Subcutaneous abdominal adipose tissue (tissue), 5 donors: ENCODE results near the gene KIF7.

Source experiments
- H3K27ac ChIP-seq: one replicate; pipeline ENCODE4 v1.7.0; 2013; ENCODE audit warnings: low read depth, mild to moderate bottlenecking, inconsistent platforms, low read length, moderate library complexity
- H3K27me3 ChIP-seq, 5 donors: one replicate each; pipeline ENCODE4 v1.7.0; 2013; ENCODE audit warnings: low read length in 5 of 5, inconsistent platforms in 1 of 5; ENCODE audit not compliant: control insufficient read depth in 5 of 5, insufficient read depth in 4 of 5
- H3K36me3 ChIP-seq, 5 donors: one replicate each; pipeline ENCODE4 v1.7.0; 2013; ENCODE audit warnings: low read length in 5 of 5; ENCODE audit not compliant: control insufficient read depth in 5 of 5, insufficient read depth in 5 of 5
- H3K4me1 ChIP-seq, 5 donors: one replicate each; pipeline ENCODE4 v1.7.0; 2013; ENCODE audit warnings: low read length in 5 of 5, mild to moderate bottlenecking in 3 of 5, moderate library complexity in 1 of 5; ENCODE audit not compliant: control insufficient read depth in 5 of 5, insufficient read depth in 5 of 5
- H3K4me3 ChIP-seq, 5 donors: one replicate each; pipeline ENCODE4 v1.7.0; 2013; ENCODE audit warnings: low read length in 5 of 5, low read depth in 1 of 5
- H3K9ac ChIP-seq, 5 donors: one replicate each; pipeline ENCODE4 v1.7.0; 2013; ENCODE audit warnings: low read length in 5 of 5, mild to moderate bottlenecking in 4 of 5, moderate library complexity in 3 of 5
- H3K9me3 ChIP-seq, 5 donors: one replicate each; pipeline ENCODE4 v1.7.0; 2013; ENCODE audit warnings: low read length in 5 of 5; ENCODE audit not compliant: control insufficient read depth in 5 of 5
- donor health status: healthy.
- donor health status: healthy.
- donor health status: healthy.
- donor health status: healthy.
- donor health status: healthy.

KIF7 gene

DNA sequence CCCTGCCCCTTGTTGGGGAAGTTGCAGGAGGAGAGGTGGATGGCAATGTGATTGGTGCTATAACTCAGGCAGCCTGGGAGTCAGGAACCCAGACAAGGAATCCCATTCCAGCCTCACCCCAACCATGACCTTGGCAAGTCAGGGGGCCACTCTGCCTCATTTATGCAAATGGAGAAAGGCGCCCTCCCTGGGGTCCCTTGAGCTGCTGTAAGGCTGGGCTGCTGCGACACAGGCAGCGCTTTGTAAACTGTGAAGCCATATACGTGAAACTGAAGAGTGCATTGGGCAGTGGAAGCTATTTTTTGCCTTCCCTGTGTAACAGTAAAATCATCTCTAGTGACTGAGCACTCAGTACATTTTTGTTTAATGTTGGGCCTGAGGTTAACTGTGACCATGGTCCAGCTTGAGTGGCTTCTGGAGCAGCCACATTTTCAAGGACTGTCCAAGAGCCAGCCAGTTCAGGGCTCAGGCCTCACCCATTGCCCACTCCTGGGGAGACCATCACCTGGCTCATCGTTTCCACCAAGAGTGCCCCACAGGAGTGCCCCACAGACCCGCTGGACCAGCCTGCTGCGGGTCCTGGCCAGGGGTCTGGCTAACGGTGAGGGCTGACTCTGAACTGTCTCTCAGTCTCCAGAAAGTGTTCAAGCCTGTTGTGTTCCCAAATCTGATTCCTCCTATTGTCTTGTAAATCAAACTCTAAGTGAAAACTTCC, 27.9 kb downstream of the KIF7 start:
- H3K9me3 ChIP-seq = no peaks in the 10 kb centered on the region
- H3K36me3 ChIP-seq = peaks cover 4 to 68% (median 52%) of the 10 kb centered on the region in 5 donors

DNA sequence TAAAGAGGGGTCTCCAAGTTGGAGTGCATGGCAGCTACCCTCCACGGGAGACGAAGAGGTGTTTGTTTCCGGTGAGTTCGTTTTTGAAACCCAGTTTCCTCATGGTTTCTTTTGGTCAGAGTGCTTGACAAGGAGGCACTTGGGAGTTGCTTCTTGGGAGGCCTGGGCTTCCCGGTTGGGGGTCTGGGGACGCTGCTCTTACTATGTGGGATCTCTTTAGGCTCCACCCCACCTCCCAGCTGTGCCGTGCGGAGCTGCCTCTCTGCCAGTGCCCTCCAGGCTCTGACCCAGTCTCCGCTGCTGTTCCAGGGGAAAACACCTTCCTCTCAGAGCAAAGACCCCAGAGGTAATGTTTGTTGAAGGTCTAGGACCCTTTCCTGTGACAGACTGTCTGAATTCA, 29.6 kb downstream of the KIF7 start:
- Histone ChIP-seq H3K4me3 (no peak overlapping the region), H3K9me3 (no peaks in the 10 kb centered on the region), H3K27ac (no peak overlapping the region), H3K36me3 (peaks cover 0 to 51% (median 35%) of the 10 kb centered on the region in 5 donors), H3K27me3 (no peaks in the 10 kb centered on the region), H3K9ac (no peak overlapping the region), H3K4me1 (no peaks in the 10 kb centered on the region)

More for the DNA sequence above, 27.9 kb downstream of the KIF7 start:
- Histone ChIP-seq H3K27ac (no peak overlapping the region), H3K9ac (no peak overlapping the region), H3K27me3 (no peaks in the 10 kb centered on the region), H3K4me1 (no peaks in the 10 kb centered on the region), H3K4me3 (no peak overlapping the region)

DNA sequence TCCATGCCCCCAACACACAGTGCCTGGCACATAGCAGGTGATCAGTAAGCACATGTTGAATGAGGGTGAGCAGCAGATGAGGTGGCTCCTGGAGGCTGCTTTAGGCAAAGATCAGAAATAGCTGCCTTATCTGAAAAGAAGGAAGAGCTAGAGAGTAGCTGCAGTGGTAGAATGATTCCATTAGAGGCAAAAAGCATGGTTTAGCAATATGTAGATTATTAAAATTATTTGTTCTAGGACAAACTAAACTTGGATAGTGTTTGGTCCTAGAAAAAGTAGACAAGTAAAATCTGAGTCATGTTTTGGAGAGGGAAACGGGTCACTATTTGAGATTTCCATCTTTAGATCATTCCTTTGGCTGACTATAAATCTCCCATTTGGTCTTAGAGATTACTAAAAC, 32.1 kb downstream of the KIF7 start:
- no peak overlapping the region for H3K9ac ChIP-seq
- peaks cover 0 to 30% (median 13%) of the 10 kb centered on the region in 5 donors for H3K36me3 ChIP-seq

DNA sequence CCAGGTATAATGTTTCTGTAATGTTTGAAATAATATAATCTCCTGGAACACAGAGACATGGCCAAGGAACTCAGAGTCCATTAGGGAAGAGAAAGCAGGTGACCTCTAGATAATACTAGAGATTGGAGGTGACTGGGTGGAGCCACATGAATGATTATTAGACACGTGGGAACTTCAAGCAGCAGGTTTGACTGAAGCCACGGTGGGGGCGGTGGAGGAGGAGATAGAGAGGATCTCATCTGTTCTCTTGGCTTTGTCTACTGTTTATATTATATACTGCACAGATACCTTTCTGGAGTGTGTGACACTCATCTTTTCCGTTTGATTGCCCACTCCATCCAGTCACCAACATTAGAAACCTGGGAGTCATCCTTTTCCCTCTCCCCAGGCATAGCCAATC, 33.7 kb downstream of the KIF7 start:
- Histone ChIP-seq H3K27ac (no peak overlapping the region), H3K4me3 (no peak overlapping the region), H3K27me3 (no peaks in the 10 kb centered on the region), H3K4me1 (no peaks in the 10 kb centered on the region), H3K9ac (no peak overlapping the region), H3K9me3 (no peaks in the 10 kb centered on the region), H3K36me3 (peaks cover 0 to 15% (median 3%) of the 10 kb centered on the region in 5 donors)

More for the DNA sequence above, 32.1 kb downstream of the KIF7 start:
- no peaks in the 10 kb centered on the region for H3K4me1 ChIP-seq
- H3K9me3 ChIP-seq = no peaks in the 10 kb centered on the region
- no peaks in the 10 kb centered on the region for H3K27me3 ChIP-seq
- no peak overlapping the region for H3K27ac ChIP-seq
- H3K4me3 ChIP-seq = no peak overlapping the region

DNA sequence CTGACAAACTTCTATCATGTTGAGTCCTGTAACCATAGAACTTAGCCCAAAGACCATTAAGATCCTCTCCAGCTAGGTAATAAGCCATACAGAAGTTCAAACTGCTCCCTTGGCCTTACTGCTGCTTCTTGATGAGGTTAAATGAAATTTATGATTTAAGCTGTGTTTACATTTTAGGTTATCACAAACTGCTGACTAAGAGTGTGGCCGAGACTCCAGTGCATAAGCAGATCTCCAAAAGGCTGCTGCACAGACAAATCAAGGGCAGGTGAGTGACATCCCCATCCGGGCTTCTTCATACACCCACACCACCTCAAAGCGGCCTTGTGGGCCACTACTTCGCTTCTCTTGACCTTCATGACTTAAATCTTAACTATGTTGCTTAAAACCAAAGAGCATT, 39.0 kb downstream of the KIF7 start:
- no peaks in the 10 kb centered on the region for H3K4me1 ChIP-seq
- H3K27ac ChIP-seq = no peak overlapping the region
- H3K9me3 ChIP-seq = peaks cover 0 to 12% (median 7%) of the 10 kb centered on the region in 5 donors
- H3K9ac ChIP-seq = no peak overlapping the region
- no peaks in the 10 kb centered on the region for H3K27me3 ChIP-seq
- no peaks in the 10 kb centered on the region for H3K36me3 ChIP-seq
- no peak overlapping the region for H3K4me3 ChIP-seq

DNA sequence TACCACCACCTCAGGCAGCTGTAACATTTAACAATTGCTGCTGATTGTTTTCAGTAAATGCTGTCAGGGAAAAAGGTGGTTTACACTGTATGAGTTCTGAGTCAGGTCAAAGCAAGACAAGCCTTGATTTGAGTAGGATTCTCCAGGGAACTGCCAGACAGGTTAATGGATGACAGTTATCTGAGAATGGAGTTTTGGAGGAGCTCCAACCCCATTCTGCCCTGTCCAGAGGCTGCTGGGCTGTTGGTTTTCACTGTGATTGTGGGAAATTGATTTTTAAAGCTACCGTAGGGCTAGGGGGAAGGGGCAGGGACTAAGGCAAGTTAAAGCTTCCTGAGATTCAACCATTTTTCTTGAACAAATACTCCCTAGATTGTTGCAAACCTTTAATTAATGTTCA, 40.1 kb downstream of the KIF7 start:
- no peak overlapping the region for H3K4me3 ChIP-seq
- H3K27ac ChIP-seq = no peak overlapping the region
- H3K4me1 ChIP-seq = no peaks in the 10 kb centered on the region
- no peak overlapping the region for H3K9ac ChIP-seq
- H3K36me3 ChIP-seq = no peaks in the 10 kb centered on the region
- no peaks in the 10 kb centered on the region for H3K27me3 ChIP-seq
- peaks cover 0 to 12% (median 7%) of the 10 kb centered on the region in 5 donors for H3K9me3 ChIP-seq

DNA sequence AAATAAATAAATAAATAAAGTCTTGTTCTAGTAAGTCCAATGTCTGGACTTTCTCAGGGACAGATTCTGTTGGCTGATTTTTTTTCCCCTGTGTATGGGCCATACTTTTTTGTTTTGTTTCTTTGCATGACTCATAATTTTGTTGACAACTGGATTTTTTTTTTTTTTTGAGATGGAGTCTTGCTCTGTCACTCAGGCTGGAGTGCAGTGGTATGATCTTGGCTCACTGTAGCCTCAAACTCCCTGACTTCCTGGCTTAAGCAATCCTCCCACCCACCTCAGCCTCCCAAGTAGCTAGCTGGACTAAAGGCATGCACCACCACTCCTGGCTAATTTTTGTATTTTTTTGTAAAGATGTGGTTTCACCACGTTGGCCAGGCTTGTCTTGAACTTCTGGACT, 41.1 kb downstream of the KIF7 start:
- Histone ChIP-seq H3K36me3 (no peaks in the 10 kb centered on the region), H3K9me3 (peaks cover 0 to 12% (median 7%) of the 10 kb centered on the region in 5 donors), H3K9ac (no peak overlapping the region), H3K4me1 (no peaks in the 10 kb centered on the region), H3K4me3 (no peak overlapping the region), H3K27me3 (no peaks in the 10 kb centered on the region), H3K27ac (no peak overlapping the region)

DNA sequence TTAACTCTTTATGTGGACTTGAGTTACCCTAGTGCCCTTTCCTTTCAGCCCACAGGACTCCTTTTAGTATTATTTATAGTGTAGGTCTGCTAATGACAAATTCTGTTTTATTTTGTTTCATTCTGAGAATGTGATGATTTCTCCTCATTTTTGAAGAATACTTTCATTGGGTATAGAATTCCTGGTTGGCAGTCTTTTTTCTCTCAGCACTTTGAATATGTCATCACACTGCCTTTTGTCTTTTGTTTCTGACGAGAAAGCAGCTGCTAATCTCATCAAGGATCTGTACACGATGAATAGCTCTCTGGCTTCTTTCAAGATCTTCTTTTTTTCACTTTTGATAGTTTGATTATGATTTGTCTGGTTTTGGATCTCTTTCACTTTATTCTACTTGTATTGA, 42.2 kb downstream of the KIF7 start:
- Histone ChIP-seq H3K4me1 (no peaks in the 10 kb centered on the region), H3K27ac (no peak overlapping the region), H3K4me3 (no peak overlapping the region), H3K27me3 (no peaks in the 10 kb centered on the region), H3K9me3 (peaks cover 0 to 12% (median 7%) of the 10 kb centered on the region in 5 donors), H3K9ac (no peak overlapping the region), H3K36me3 (no peaks in the 10 kb centered on the region)

DNA sequence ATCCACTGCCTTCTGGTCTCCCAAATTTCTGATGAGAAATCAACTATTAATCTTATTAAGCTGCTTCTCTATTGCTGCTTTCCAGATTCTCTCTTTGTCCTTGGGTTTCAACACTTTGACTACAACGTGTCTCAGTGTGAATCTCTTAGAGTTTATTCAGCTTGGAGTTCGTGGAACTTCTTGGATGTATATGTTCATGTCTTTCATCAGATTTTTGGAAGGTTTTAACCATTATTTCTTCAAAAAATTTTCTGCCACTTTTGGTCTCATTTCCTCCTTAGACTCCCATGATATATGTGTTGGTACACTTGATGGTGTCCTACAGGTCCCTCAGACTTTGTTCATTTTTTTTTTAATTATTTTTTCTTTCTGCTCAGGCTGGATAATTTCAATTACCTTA, 44.0 kb downstream of the KIF7 start:
- peaks cover 0 to 12% (median 7%) of the 10 kb centered on the region in 5 donors for H3K9me3 ChIP-seq
- H3K27ac ChIP-seq = no peak overlapping the region
- H3K36me3 ChIP-seq = no peaks in the 10 kb centered on the region
- no peak overlapping the region for H3K9ac ChIP-seq
- H3K27me3 ChIP-seq = no peaks in the 10 kb centered on the region
- no peak overlapping the region for H3K4me3 ChIP-seq
- no peaks in the 10 kb centered on the region for H3K4me1 ChIP-seq

DNA sequence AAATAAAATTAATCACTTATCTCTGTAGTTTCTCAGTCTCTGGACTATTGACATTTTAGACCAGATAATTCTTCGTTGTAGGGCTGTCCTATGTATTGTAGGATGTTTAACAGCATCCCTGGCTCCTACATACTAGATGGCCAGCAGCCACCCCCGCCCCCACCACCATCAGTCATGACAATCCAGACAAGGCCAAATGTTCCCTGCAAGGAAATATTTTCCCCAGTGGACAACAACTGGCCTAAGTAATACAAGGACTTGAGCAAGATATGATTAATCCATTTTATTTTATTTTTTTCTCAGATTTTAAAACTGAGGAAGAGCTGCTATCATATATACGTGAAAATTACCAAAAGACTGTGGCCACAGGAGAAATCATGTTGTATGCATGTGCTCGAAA, 56.2 kb downstream of the KIF7 start:
- no peaks in the 10 kb centered on the region for H3K4me1 ChIP-seq
- no peak overlapping the region for H3K4me3 ChIP-seq
- H3K9me3 ChIP-seq = no peaks in the 10 kb centered on the region
- no peak overlapping the region for H3K27ac ChIP-seq
- no peak overlapping the region for H3K9ac ChIP-seq
- H3K36me3 ChIP-seq = no peaks in the 10 kb centered on the region
- no peaks in the 10 kb centered on the region for H3K27me3 ChIP-seq
